Esophagus squamous epithelium (tissue), 4 donors: ENCODE results near the gene DEPDC5.

Source experiments
- POLR2A ChIP-seq, 4 donors: fragments of 450-650 bp; IDR thresholded peaks; one replicate each; pipeline ENCODE4 v1.6.1; 2017; ENCODE audit warnings: antibody characterized with exemption in 4 of 4, mild to moderate bottlenecking in 4 of 4, moderate library complexity in 3 of 4
- TF ChIP-seq, protein P1 (sequence below), 6 experiments: fragments of 450-650 bp in 4 of 6; fragments of 200-600 bp in 2 of 6; sonication (generic) in 2 of 6; IDR thresholded peaks; one replicate each; pipeline ENCODE4 v1.5.1; 2016 to 2019; ENCODE audit warnings: antibody characterized with exemption in 6 of 6, mild to moderate bottlenecking in 4 of 6, moderate library complexity in 4 of 6

DNA sequence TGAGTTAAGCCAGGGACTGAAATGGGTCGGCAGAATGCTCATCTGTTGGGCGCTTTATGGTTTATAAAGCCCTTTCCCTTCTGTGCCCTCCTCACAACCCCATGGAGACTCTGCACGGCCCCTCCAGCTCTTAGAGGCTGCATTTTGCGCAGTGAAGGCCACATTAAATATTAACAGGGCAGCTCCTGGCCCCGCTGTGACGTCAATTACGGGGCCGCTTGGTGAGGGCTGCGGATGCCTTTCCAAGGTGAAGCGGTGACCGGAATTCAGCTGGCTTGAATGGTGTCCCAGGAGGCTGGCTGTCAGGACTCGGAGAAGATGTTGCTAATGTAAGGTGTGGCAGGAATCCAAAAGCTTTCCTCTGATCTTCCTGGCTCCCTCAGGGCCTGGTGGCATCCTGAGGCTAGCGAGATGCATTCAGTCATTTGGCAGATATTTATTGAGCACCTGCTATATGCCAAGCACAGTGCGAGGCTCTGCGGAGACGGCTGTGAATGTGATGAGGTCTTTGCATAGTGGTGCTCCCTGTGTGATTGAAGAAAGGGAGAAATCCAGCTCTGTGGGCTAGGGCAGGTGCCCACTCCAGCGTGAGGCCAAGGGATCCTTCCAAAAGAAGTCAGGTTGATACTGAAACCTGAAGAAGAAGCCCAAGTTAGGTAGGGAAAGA, 180.1 kb downstream of the DEPDC5 start:
- TF ChIP-seq, protein P1, sequence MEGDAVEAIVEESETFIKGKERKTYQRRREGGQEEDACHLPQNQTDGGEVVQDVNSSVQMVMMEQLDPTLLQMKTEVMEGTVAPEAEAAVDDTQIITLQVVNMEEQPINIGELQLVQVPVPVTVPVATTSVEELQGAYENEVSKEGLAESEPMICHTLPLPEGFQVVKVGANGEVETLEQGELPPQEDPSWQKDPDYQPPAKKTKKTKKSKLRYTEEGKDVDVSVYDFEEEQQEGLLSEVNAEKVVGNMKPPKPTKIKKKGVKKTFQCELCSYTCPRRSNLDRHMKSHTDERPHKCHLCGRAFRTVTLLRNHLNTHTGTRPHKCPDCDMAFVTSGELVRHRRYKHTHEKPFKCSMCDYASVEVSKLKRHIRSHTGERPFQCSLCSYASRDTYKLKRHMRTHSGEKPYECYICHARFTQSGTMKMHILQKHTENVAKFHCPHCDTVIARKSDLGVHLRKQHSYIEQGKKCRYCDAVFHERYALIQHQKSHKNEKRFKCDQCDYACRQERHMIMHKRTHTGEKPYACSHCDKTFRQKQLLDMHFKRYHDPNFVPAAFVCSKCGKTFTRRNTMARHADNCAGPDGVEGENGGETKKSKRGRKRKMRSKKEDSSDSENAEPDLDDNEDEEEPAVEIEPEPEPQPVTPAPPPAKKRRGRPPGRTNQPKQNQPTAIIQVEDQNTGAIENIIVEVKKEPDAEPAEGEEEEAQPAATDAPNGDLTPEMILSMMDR (IDR thresholded peaks at IDR 0.05) = no peak
- no peak for TF ChIP-seq POLR2A (IDR thresholded peaks at IDR 0.05)
